SJCRH30 (cell line): ENCODE data around the gene KLK10. TPM values are rescaled to one million over a fixed set of nuclear protein-coding genes. Genes with fewer than 3 reads are reported as not detected.
A peak's percentile ranks its signal among the peaks of the same experiment; 100 is the strongest.

Experiments
- DNase-seq, 2 experiments: peaks; one replicate each; pipeline ENCODE4 v3.0.0-alpha.2; 2015 to 2020
- H3K27ac ChIP-seq: fragments of 250-450 bp; sonication (Bioruptor Pico); 2 replicates; pipeline ENCODE4 v1.5.1; 2020; ENCODE audit warnings: mild to moderate bottlenecking, moderate library complexity
- H3K27me3 ChIP-seq: fragments of 250-450 bp; sonication (Bioruptor Pico); 2 replicates; pipeline ENCODE4 v1.5.1; 2020; ENCODE audit warnings: mild to moderate bottlenecking, moderate library complexity
- H3K36me3 ChIP-seq: fragments of 250-450 bp; sonication (Bioruptor Pico); 2 replicates; pipeline ENCODE4 v1.5.1; 2020; ENCODE audit warnings: mild to moderate bottlenecking, moderate library complexity
- H3K4me1 ChIP-seq: fragments of 250-450 bp; sonication (Bioruptor Pico); 2 replicates; pipeline ENCODE4 v1.5.1; 2020; ENCODE audit warnings: mild to moderate bottlenecking, moderate library complexity
- H3K4me3 ChIP-seq: fragments of 250-450 bp; sonication (Bioruptor Pico); 2 replicates; pipeline ENCODE4 v1.5.1; 2020; ENCODE audit warnings: mild to moderate bottlenecking, moderate library complexity
- H3K9me3 ChIP-seq: fragments of 250-450 bp; sonication (Bioruptor Pico); replicated peaks from 2 replicates; pipeline ENCODE4 v1.5.1; 2020; ENCODE audit warnings: mild to moderate bottlenecking, moderate library complexity
- total RNA-seq: library from RNA; depleted of rRNA; stranded (reverse); fragments of >200 nt; shearing (Covaris generic); gene quantifications from 2 replicates; pipeline ENCODE4 v1.2.3, GENCODE V29; 2014

Gene KLK10
- total RNA-seq, 1 experiment from 2014 or later: not detected

DNA sequence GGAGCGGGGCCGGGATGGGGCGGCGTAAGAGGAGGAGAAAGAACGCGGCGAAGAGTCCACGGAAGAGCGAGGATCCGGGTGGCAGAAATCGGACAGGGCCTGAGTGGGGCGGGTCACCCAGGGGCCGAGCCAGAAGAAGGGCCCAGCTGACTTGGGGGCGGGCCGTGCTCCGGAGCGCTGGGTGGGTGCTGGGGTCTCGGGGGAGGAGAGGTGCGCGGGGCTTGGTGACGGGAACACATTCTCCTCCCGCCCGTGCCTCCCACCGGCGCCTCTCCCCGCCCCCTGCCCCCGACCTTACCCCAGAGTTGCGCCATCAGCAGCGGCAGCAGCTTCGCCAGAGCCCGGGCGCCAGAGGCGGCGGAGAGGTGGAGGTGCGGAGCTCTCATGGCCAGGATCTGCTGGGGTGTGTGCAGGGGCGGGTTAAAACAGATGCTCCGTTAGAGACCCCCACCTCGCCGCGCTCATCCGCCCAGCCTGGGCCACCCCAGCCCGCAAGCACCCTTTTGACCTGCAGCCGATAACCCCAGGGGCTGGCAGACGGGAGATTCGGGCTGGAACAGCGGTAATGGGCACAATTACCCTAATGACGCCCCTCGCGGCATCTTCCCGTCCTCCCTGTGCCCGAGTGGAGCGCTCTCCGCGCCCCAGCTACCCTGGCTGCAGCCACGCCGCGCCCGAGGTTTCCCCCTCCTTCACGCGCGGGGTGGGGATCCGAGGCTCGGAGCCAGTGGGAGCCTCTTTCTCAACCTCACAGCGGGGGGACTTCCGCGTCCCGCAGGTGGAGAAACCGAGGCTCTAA is 565 bp downstream of the KLK10 start:
- H3K27me3 ChIP-seq: no peaks in the 10 kb centered on the region
- no peak overlapping the region for H3K4me3 ChIP-seq
- no peaks in the 10 kb centered on the region for H3K36me3 ChIP-seq
- no peak for DNase-seq
- H3K27ac ChIP-seq: no peak overlapping the region
- no peaks in the 10 kb centered on the region for H3K9me3 ChIP-seq
- H3K4me1 ChIP-seq: no peaks in the 10 kb centered on the region

- DNase-seq: peak; percentile 46 to 57
- no peaks in the 10 kb centered on the region for H3K9me3 ChIP-seq
- no peaks in the 10 kb centered on the region for H3K27me3 ChIP-seq
- H3K36me3 ChIP-seq: no peaks in the 10 kb centered on the region
- no peak overlapping the region for H3K4me3 ChIP-seq
- H3K4me1 ChIP-seq: no peaks in the 10 kb centered on the region
- H3K27ac ChIP-seq: no peak overlapping the region
Observed at GRCh38 chr19:51016798-51017683, 2.5 kb downstream of the KLK10 start.

DNA sequence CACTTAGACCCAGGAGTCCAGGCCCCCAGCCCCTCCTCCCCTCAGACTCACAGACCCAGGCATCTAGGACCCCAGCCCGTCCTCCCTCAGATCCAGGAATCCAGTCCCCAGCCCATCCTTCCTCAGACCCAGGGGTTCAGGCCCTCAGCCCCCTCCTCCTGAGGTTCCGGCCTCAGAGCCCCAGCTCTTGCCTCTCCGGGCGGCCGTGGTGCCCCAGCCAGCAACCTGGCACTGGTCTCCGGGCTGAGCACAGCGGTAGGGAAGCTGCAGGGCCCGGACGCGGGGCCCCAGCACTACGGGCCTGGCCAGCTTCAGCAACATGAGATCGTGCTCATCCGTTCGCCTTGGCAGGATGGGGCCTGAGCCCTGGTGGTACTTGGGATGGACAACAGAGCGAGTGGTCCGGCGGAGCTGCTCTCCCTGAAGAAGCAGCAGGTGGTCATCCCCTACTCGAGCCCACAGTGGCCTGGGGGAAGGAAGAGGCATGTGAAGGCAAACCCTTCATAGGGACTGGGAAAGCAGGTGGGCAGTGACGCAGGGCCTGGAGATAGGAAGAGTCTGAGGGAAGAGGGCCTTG is 3.7 kb downstream of the KLK10 start:
- H3K27ac ChIP-seq: no peak overlapping the region
- H3K36me3 ChIP-seq: no peaks in the 10 kb centered on the region
- H3K4me1 ChIP-seq: no peaks in the 10 kb centered on the region
- DNase-seq: no peak
- no peaks in the 10 kb centered on the region for H3K27me3 ChIP-seq
- no peak overlapping the region for H3K4me3 ChIP-seq
- no peaks in the 10 kb centered on the region for H3K9me3 ChIP-seq

DNA sequence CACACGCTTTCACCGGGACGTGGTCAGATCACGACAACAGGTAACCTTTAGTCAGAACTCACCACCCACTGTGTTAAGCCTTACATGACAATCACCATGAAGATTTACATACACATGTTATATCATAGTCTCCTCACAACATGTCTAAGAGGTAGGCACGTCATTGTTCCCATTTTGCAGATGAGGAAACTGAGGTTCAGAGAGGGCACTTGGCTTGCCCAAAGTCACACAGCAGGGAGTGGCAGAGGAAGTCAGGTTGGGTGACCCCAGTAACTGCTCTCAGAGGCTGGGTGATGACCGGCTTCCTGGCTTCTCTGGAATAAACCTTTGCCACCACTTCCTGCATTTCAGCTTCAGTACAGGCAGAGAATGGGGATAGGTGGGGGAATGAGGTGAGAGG is 5.3 kb downstream of the KLK10 start:
- DNase-seq: no peak
- H3K4me1 ChIP-seq: no peaks in the 10 kb centered on the region
- H3K36me3 ChIP-seq: no peaks in the 10 kb centered on the region
- no peak overlapping the region for H3K27ac ChIP-seq
- no peaks in the 10 kb centered on the region for H3K27me3 ChIP-seq
- no peaks in the 10 kb centered on the region for H3K9me3 ChIP-seq
- no peak overlapping the region for H3K4me3 ChIP-seq

DNA sequence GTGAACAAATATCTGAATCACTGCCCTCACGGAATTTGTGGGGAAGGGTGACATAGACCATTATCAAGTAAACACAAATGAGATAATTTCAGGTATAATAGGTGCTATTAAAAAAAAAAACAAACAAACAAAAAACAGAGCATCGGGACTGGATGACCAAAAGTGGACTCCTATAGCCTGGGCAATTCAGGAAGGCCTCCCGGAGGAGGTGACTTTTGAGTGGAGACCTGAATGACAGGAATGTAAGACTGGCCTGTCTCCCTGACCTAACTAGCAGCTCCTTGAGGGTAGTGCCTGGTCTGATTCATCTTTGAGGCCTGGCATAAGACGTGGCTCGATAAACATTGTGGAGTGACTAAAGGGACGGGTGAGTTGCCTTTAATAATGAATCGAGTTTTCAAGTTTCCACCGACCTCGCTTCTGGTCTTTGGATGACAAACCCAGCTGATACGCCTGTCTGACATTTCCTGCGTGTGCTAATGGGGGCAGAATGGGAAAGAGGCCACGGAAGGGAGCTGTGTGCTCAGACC is 6.8 kb downstream of the KLK10 start:
- H3K27me3 ChIP-seq: peaks cover 9% of the 10 kb centered on the region; the same call in 1 of the 2 replicates
- no peak for DNase-seq
- no peaks in the 10 kb centered on the region for H3K36me3 ChIP-seq
- no peaks in the 10 kb centered on the region for H3K9me3 ChIP-seq
- no peaks in the 10 kb centered on the region for H3K4me1 ChIP-seq
- H3K4me3 ChIP-seq: no peak overlapping the region
- H3K27ac ChIP-seq: no peak overlapping the region

GRCh38 chr19:51010066-51010795 is 9.3 kb downstream of the KLK10 start:
- Histone ChIP-seq H3K27me3 (peaks cover 16% of the 10 kb centered on the region; the same call in 1 of the 2 replicates), H3K36me3 (no peaks in the 10 kb centered on the region), H3K4me3 (no peak overlapping the region), H3K4me1 (no peaks in the 10 kb centered on the region), H3K27ac (no peak overlapping the region), H3K9me3 (no peaks in the 10 kb centered on the region)
- DNase-seq: no peak

- DNase-seq: no peak
- Histone ChIP-seq H3K4me3 (no peak overlapping the region), H3K4me1 (no peaks in the 10 kb centered on the region), H3K9me3 (no peaks in the 10 kb centered on the region), H3K36me3 (no peaks in the 10 kb centered on the region), H3K27ac (no peak overlapping the region), H3K27me3 (peaks cover 16% of the 10 kb centered on the region; the same call in 1 of the 2 replicates)
Observed at GRCh38 chr19:51009061-51009891, 10.2 kb downstream of the KLK10 start.

- Histone ChIP-seq H3K9me3 (no peaks in the 10 kb centered on the region), H3K27me3 (peaks cover 16% of the 10 kb centered on the region; the same call in 1 of the 2 replicates), H3K27ac (no peak overlapping the region), H3K4me3 (no peak overlapping the region), H3K36me3 (no peaks in the 10 kb centered on the region), H3K4me1 (no peaks in the 10 kb centered on the region)
- DNase-seq: no peak
Observed at GRCh38 chr19:51007488-51007887, 12.0 kb downstream of the KLK10 start.

GRCh38 chr19:51006406-51006805 is 13.1 kb downstream of the KLK10 start:
- Histone ChIP-seq H3K36me3 (no peaks in the 10 kb centered on the region), H3K27ac (no peak overlapping the region), H3K4me3 (no peak overlapping the region), H3K4me1 (no peaks in the 10 kb centered on the region), H3K9me3 (no peaks in the 10 kb centered on the region), H3K27me3 (peaks cover 16% of the 10 kb centered on the region; the same call in 1 of the 2 replicates)
- peak in 1 of 2 experiments; percentile 24 for DNase-seq

GRCh38 chr19:51005248-51005647 is 14.3 kb downstream of the KLK10 start:
- Histone ChIP-seq H3K4me3 (no peak overlapping the region), H3K27me3 (peaks cover 16% of the 10 kb centered on the region; the same call in 1 of the 2 replicates), H3K36me3 (no peaks in the 10 kb centered on the region), H3K9me3 (no peaks in the 10 kb centered on the region), H3K27ac (no peak overlapping the region), H3K4me1 (no peaks in the 10 kb centered on the region)
- no peak for DNase-seq

GRCh38 chr19:51003316-51003715 is 16.2 kb downstream of the KLK10 start:
- DNase-seq: no peak
- Histone ChIP-seq H3K4me3 (no peak overlapping the region), H3K36me3 (no peaks in the 10 kb centered on the region), H3K27ac (no peak overlapping the region), H3K4me1 (no peaks in the 10 kb centered on the region), H3K27me3 (peaks cover 8% of the 10 kb centered on the region; the same call in 1 of the 2 replicates), H3K9me3 (no peaks in the 10 kb centered on the region)

DNA sequence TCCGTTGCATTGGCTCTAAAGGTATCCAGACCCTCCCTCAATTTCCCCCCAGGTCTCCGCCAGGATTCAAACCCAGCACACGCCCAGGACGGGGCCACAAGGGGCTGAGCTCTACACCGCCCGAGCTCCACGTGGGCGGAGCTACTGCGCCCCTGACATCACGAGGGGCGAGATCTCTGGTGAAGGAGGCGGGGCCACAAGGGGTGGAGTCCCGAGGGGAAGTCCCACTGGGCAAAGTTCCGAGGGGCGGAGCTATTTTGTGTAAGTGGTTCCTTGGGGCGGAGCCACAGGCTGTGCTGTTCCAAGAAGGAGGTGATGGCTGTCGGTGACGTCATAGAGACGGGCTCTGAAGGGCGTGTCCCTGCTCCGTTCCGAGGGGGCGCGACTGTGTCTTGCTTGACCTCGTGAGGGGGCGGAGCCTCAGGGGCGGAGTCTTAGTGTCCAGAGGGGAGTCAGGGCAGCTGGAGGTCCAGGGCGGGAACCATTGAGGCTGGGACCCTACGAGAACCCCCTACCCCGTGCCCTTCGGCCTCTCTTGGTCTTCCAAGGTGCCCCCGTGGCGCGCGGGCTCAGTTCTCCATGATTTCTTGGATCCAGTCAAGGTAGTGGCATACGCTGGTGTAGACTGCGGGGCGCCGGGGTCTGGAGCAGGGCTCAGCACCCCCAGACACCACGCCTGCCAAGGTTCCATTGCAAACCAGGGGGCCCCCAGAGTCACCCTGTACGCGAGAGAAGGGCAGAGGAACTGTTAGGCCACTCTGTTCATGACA is 16.8 kb downstream of the KLK10 start:
- H3K36me3 ChIP-seq: no peaks in the 10 kb centered on the region
- no peak overlapping the region for H3K27ac ChIP-seq
- H3K4me1 ChIP-seq: no peaks in the 10 kb centered on the region
- H3K9me3 ChIP-seq: no peaks in the 10 kb centered on the region
- peaks cover 7% of the 10 kb centered on the region; the same call in 1 of the 2 replicates for H3K27me3 ChIP-seq
- peak in 1 of 2 experiments; percentile 13 for DNase-seq
- no peak overlapping the region for H3K4me3 ChIP-seq

- no peak for DNase-seq
- Histone ChIP-seq H3K9me3 (no peaks in the 10 kb centered on the region), H3K27me3 (peaks cover 4% of the 10 kb centered on the region; the same call in 1 of the 2 replicates), H3K4me3 (no peak overlapping the region), H3K4me1 (no peaks in the 10 kb centered on the region), H3K27ac (no peak overlapping the region), H3K36me3 (no peaks in the 10 kb centered on the region)
Observed at GRCh38 chr19:51002089-51002532, 17.4 kb downstream of the KLK10 start.
